SIG-M5 treated with dmso at 0.1 percent for 504 hours (cell line): Measurements from ENCODE around the gene SMIM43.
"Not testable (repeated sequence)": the region's sequence is repeated elsewhere in the genome, so short reads cannot be mapped to it uniquely, and the experiment has no call there.

ENCODE experiments used
- DNase-seq: peaks from one replicate; lab custom pipeline; 2025; ENCODE audit not compliant: unreplicated experiment; lab: John Stamatoyannopoulos, UW

Gene SMIM43

GRCh38 chr4:121784401-121784800 lies 19.4 kb upstream of the SMIM43 start:
- no peak for DNase-seq

GRCh38 chr4:121783210-121783609 lies 18.2 kb upstream of the SMIM43 start:
- peak; percentile 13 for DNase-seq

GRCh38 chr4:121778991-121779628 lies 14.1 kb upstream of the SMIM43 start:
- no peak for DNase-seq

- DNase-seq: no peak
These were observed 12.7 kb upstream of the SMIM43 start for GRCh38 chr4:121777625-121778024.

GRCh38 chr4:121776610-121777401 lies 11.8 kb upstream of the SMIM43 start:
- no peak for DNase-seq

- no peak for DNase-seq
These were observed 8.9 kb upstream of the SMIM43 start for GRCh38 chr4:121773883-121774282.

GRCh38 chr4:121771869-121772268 lies 6.9 kb upstream of the SMIM43 start:
- DNase-seq: no peak

- no peak for DNase-seq
These were observed 4.4 kb upstream of the SMIM43 start for GRCh38 chr4:121769341-121769740.

GRCh38 chr4:121767166-121767565 lies 2.2 kb upstream of the SMIM43 start:
- no peak for DNase-seq

- DNase-seq: no peak
These were observed 1.1 kb upstream of the SMIM43 start for GRCh38 chr4:121765971-121766538.

- no peak for DNase-seq
These were observed 373 bp upstream of the SMIM43 start for GRCh38 chr4:121765368-121765705.

- DNase-seq: no peak
These were observed 662 bp downstream of the SMIM43 start for GRCh38 chr4:121764303-121764701.

GRCh38 chr4:121760205-121760604 lies 4.8 kb downstream of the SMIM43 start:
- DNase-seq: no peak

GRCh38 chr4:121758925-121759568 lies 5.9 kb downstream of the SMIM43 start:
- no peak for DNase-seq

GRCh38 chr4:121752142-121752541 lies 12.8 kb downstream of the SMIM43 start:
- not testable (repeated sequence) for DNase-seq

GRCh38 chr4:121749225-121749624 lies 15.7 kb downstream of the SMIM43 start:
- no peak for DNase-seq

- no peak for DNase-seq
These were observed 22.2 kb downstream of the SMIM43 start for GRCh38 chr4:121742794-121743193.

- DNase-seq: no peak
These were observed 23.2 kb downstream of the SMIM43 start for GRCh38 chr4:121741751-121742150.

GRCh38 chr4:121740796-121741409 lies 24.1 kb downstream of the SMIM43 start:
- DNase-seq: no peak

- no peak for DNase-seq
These were observed 25.4 kb downstream of the SMIM43 start for GRCh38 chr4:121739575-121739974.

- DNase-seq: no peak
These were observed 26.0 kb downstream of the SMIM43 start for GRCh38 chr4:121738780-121739535.
